DND-41 (cell line): ENCODE results near the gene CCND2.

Source experiments
- ATAC-seq: fragments of 200-7000 bp; cut with Tn5 transposase; 3 replicates; pipeline ENCODE4 v1.9.1; 2021; ENCODE audit warnings: low read depth; ENCODE audit not compliant: insufficient read depth
- DNase-seq: peaks from one replicate; pipeline ENCODE4 v3.0.0-alpha.2; 2020
- H2AFZ ChIP-seq: 2 replicates; pipeline ENCODE4 v1.6.0; 2012; ENCODE audit warnings: low read depth, low read length
- H3K27ac ChIP-seq: 2 replicates; pipeline ENCODE4 v1.5.1; 2012; ENCODE audit warnings: low read length, inconsistent platforms
- H3K27me3 ChIP-seq: fragments of 200-600 bp; sonication (generic); 2 replicates; pipeline ENCODE4 v1.6.0; 2012; ENCODE audit warnings: low read length, mild to moderate bottlenecking, inconsistent platforms; ENCODE audit not compliant: insufficient read depth, poor library complexity
- H3K36me3 ChIP-seq: 2 replicates; pipeline ENCODE4 v1.5.1; 2012; ENCODE audit warnings: low read length, inconsistent platforms; ENCODE audit not compliant: insufficient read depth
- H3K4me1 ChIP-seq: 2 replicates; pipeline ENCODE4 v1.5.1; 2012; ENCODE audit warnings: mild to moderate bottlenecking, low read length; ENCODE audit not compliant: insufficient read depth
- H3K4me2 ChIP-seq: 2 replicates; pipeline ENCODE4 v1.6.0; 2012; ENCODE audit warnings: mild to moderate bottlenecking, moderate library complexity, low read length, inconsistent platforms; ENCODE audit not compliant: insufficient read depth
- H3K4me3 ChIP-seq, 2 experiments: fragments of 200-600 bp in 1 of 2; shearing (Covaris generic) in 1 of 2; 2 replicates each; pipeline ENCODE4 v1.5.1; 2012 to 2016; ENCODE audit warnings: inconsistent platforms in 2 of 2, low read length in 2 of 2, mild to moderate bottlenecking in 2 of 2, low read depth in 1 of 2, moderate library complexity in 1 of 2
- H3K79me2 ChIP-seq: 2 replicates; pipeline ENCODE4 v1.6.0; 2012; ENCODE audit warnings: low read length, inconsistent platforms; ENCODE audit not compliant: insufficient read depth
- H3K9ac ChIP-seq: 2 replicates; pipeline ENCODE4 v1.6.0; 2012; ENCODE audit warnings: low read depth, mild to moderate bottlenecking, inconsistent platforms, low read length, moderate library complexity
- H3K9me3 ChIP-seq: 2 replicates; pipeline ENCODE4 v1.5.1; 2012; ENCODE audit warnings: low read length, moderate library complexity, mild to moderate bottlenecking, inconsistent platforms; ENCODE audit not compliant: insufficient read depth, severe bottlenecking
- H4K20me1 ChIP-seq: 2 replicates; pipeline ENCODE4 v1.6.0; 2012; ENCODE audit warnings: low read length; ENCODE audit not compliant: insufficient read depth
- CTCF ChIP-seq: IDR thresholded peaks from 2 replicates; pipeline ENCODE4 v1.5.1; 2012; ENCODE audit warnings: borderline replicate concordance, low read length, moderate library complexity, mild to moderate bottlenecking; ENCODE audit not compliant: poor library complexity, severe bottlenecking; ENCODE audit errors: extremely low read depth
- EZH2 ChIP-seq: IDR thresholded peaks from 3 replicates; pipeline ENCODE4 v1.6.1; 2012; ENCODE audit warnings: borderline replicate concordance, low read depth, mild to moderate bottlenecking, moderate library complexity, low read length, inconsistent platforms; ENCODE audit not compliant: severe bottlenecking

CCND2 gene

GRCh38 chr12:4280351-4281163, 7.0 kb downstream of the CCND2 start:
- H4K20me1 ChIP-seq: peaks cover 3% of the 10 kb centered on the region
- H3K9ac ChIP-seq: no peak overlapping the region
- H3K36me3 ChIP-seq: no peaks in the 10 kb centered on the region
- H3K27me3 ChIP-seq: peaks cover 21% of the 10 kb centered on the region
- H3K79me2 ChIP-seq: no peaks in the 10 kb centered on the region
- no peak overlapping the region for H3K27ac ChIP-seq
- ATAC-seq: no peak
- TF ChIP-seq CTCF: no peak
- no peak overlapping the region for H2AFZ ChIP-seq
- H3K4me1 ChIP-seq: no peaks in the 10 kb centered on the region
- no peak overlapping the region for H3K4me2 ChIP-seq
- no peak for DNase-seq
- H3K4me3 ChIP-seq: no peak overlapping the region
- H3K9me3 ChIP-seq: no peaks in the 10 kb centered on the region

- Histone ChIP-seq H3K9ac (no peak overlapping the region), H3K4me2 (no peak overlapping the region), H4K20me1 (peaks cover 3% of the 10 kb centered on the region), H3K36me3 (no peaks in the 10 kb centered on the region), H3K27ac (no peak overlapping the region), H3K4me3 (no peak overlapping the region), H3K27me3 (peaks cover 14% of the 10 kb centered on the region), H3K9me3 (no peaks in the 10 kb centered on the region), H3K4me1 (no peaks in the 10 kb centered on the region), H3K79me2 (no peaks in the 10 kb centered on the region), H2AFZ (no peak overlapping the region)
- TF ChIP-seq CTCF (no peak), EZH2 (no peak)
- DNase-seq: no peak
- no peak for ATAC-seq
Measured at GRCh38 chr12:4281173-4281654, 7.7 kb downstream of the CCND2 start.

- Histone ChIP-seq H4K20me1 (no peaks in the 10 kb centered on the region; the same call in 1 of the 2 replicates), H3K79me2 (no peaks in the 10 kb centered on the region)
Measured at GRCh38 chr12:4282103-4282891, 8.7 kb downstream of the CCND2 start.

More at GRCh38 chr12:4282103-4282891, 8.7 kb downstream of the CCND2 start:
- peaks cover 5% of the 10 kb centered on the region for H3K27me3 ChIP-seq
- no peak overlapping the region for H3K27ac ChIP-seq
- no peak overlapping the region for H3K4me2 ChIP-seq
- no peaks in the 10 kb centered on the region for H3K4me1 ChIP-seq
- ATAC-seq (no peak), DNase-seq (no peak)
- no peak overlapping the region for H2AFZ ChIP-seq
- no peak for TF ChIP-seq EZH2
- no peak for TF ChIP-seq CTCF
- H3K4me3 ChIP-seq: no peak overlapping the region
- no peak overlapping the region for H3K9ac ChIP-seq
- H3K9me3 ChIP-seq: no peaks in the 10 kb centered on the region
- H3K36me3 ChIP-seq: no peaks in the 10 kb centered on the region
